H1 (cell line): ENCODE results near the gene TLE1. TPM values are rescaled to one million over a fixed set of nuclear protein-coding genes. Genes with fewer than 3 reads are reported as not detected.

Experiments used
- CTCF ChIA-PET: fragments of 300-600 bp; sonication (Branson Sonifier 250); formaldehyde crosslinking; loops from one replicate; lab custom pipeline; 2021; ENCODE audit not compliant: partially characterized antibody; lab: Charles Lee
- POLR2A ChIA-PET: fragments of 300-600 bp; sonication (Branson Sonifier 250); formaldehyde crosslinking; loops from one replicate; lab custom pipeline; 2021; ENCODE audit warnings: inconsistent platforms; ENCODE audit not compliant: partially characterized antibody; lab: Charles Lee
- DNase-seq, 2 experiments: peaks; one replicate each; pipeline versions ENCODE4 v3.0.0 to v3.0.0-alpha.2; 2010 to 2022; ENCODE audit warnings: low spot score in 2 of 2, low read depth in 1 of 2, mixed read lengths in 1 of 2
- FAIRE-seq: peaks from 2 replicates; lab custom pipeline; 2011; peaks lifted over from hg19 to GRCh38; lab: Jason Lieb, UNC
- H2AFZ ChIP-seq: 2 replicates; pipeline ENCODE4 v1.8.1; 2012; ENCODE audit warnings: low read length, inconsistent platforms
- H2AK5ac ChIP-seq: 2 replicates; pipeline ENCODE4 v1.6.1; 2013; ENCODE audit warnings: low read depth, low read length
- H2BK120ac ChIP-seq: replicated peaks from 2 replicates; pipeline ENCODE3; 2013; ENCODE audit warnings: low read depth, low read length, inconsistent platforms
- H2BK12ac ChIP-seq: 2 replicates; pipeline ENCODE4 v1.6.1; 2013; ENCODE audit warnings: low read depth, low read length
- H2BK15ac ChIP-seq: 2 replicates; pipeline ENCODE4 v1.6.1; 2013; ENCODE audit warnings: low read length
- H2BK20ac ChIP-seq: 2 replicates; pipeline ENCODE4 v1.6.1; 2013; ENCODE audit warnings: low read length
- H2BK5ac ChIP-seq: 2 replicates; pipeline ENCODE4 v1.6.1; 2013; ENCODE audit warnings: low read depth, low read length
- H3K14ac ChIP-seq: 2 replicates; pipeline ENCODE4 v1.6.1; 2013; ENCODE audit warnings: inconsistent platforms; ENCODE audit not compliant: insufficient read length
- H3K18ac ChIP-seq: 2 replicates; pipeline ENCODE4 v1.6.1; 2013; ENCODE audit warnings: low read length; ENCODE audit errors: extremely low read depth
- H3K23ac ChIP-seq: 2 replicates; pipeline ENCODE4 v1.6.1; 2013; ENCODE audit warnings: inconsistent platforms; ENCODE audit not compliant: insufficient read length
- H3K23me2 ChIP-seq: 2 replicates; pipeline ENCODE4 v1.6.1; 2013; ENCODE audit warnings: low read depth, low read length
- H3K27ac ChIP-seq: 2 replicates; pipeline ENCODE4 v1.6.1; 2011; ENCODE audit warnings: low read depth, low read length, inconsistent platforms
- H3K27me3 ChIP-seq, 4 experiments: replicated peaks in 1 of 4; 1 replicate in 1 of 4; 2 replicates in 3 of 4; pipeline versions ENCODE4 v1.6.1 to v1.8.1; 2011 to 2013; ENCODE audit warnings: low read length in 3 of 4, mild to moderate bottlenecking in 3 of 4, inconsistent platforms in 2 of 4, mixed read lengths in 2 of 4, moderate library complexity in 1 of 4; ENCODE audit not compliant: control insufficient read depth in 3 of 4, insufficient read depth in 3 of 4; ENCODE audit errors: extremely low read depth in 1 of 4
- H3K36me3 ChIP-seq, 4 experiments: 2 replicates each; pipeline versions ENCODE4 v1.6.1 to v1.8.1; 2011 to 2013; ENCODE audit warnings: mild to moderate bottlenecking in 4 of 4, low read length in 3 of 4, moderate library complexity in 2 of 4, control low read depth in 1 of 4, inconsistent platforms in 1 of 4; ENCODE audit not compliant: insufficient read depth in 4 of 4, control insufficient read depth in 2 of 4
- H3K4ac ChIP-seq: replicated peaks from 2 replicates; pipeline ENCODE3; 2013; ENCODE audit warnings: low read length, low read depth, mixed read lengths, inconsistent platforms; ENCODE audit not compliant: insufficient read length
- H3K4me1 ChIP-seq, 4 experiments: replicated peaks in 1 of 4; 1 replicate in 1 of 4; 2 replicates in 3 of 4; pipeline versions ENCODE4 v1.6.1 to v1.8.1; 2011 to 2013; ENCODE audit warnings: low read length in 3 of 4, inconsistent platforms in 2 of 4, mixed read lengths in 1 of 4; ENCODE audit not compliant: insufficient read depth in 4 of 4, control insufficient read depth in 3 of 4
- H3K4me2 ChIP-seq, 2 experiments: 2 replicates each; pipeline versions ENCODE4 v1.6.1 to v1.8.1; 2011 to 2013; ENCODE audit warnings: low read depth in 2 of 2, low read length in 2 of 2, control low read depth in 1 of 2, inconsistent platforms in 1 of 2, mild to moderate bottlenecking in 1 of 2; ENCODE audit not compliant: insufficient read depth in 1 of 2
- H3K4me3 ChIP-seq, 4 experiments: fragments of 200-600, 300-600 bp in 1 of 4; sonication (generic), shearing (Covaris generic), sonication (Bioruptor Twin) in 1 of 4; 2 replicates each; pipeline versions ENCODE4 v1.5.1 to v1.8.1; 2011 to 2016; ENCODE audit warnings: low read length in 4 of 4, low read depth in 3 of 4, control low read depth in 2 of 4, inconsistent platforms in 2 of 4, mild to moderate bottlenecking in 2 of 4, mixed read lengths in 1 of 4, moderate library complexity in 1 of 4; ENCODE audit not compliant: insufficient read depth in 2 of 4; ENCODE audit errors: extremely low read depth in 1 of 4
- H3K56ac ChIP-seq: replicated peaks from 2 replicates; pipeline ENCODE3; 2013; ENCODE audit warnings: low read depth, mild to moderate bottlenecking, mixed read lengths, low read length, inconsistent platforms; ENCODE audit not compliant: insufficient read length
- H3K79me1 ChIP-seq: 2 replicates; pipeline ENCODE4 v1.6.1; 2013; ENCODE audit warnings: low read depth, low read length, control low read depth
- H3K79me2 ChIP-seq, 2 experiments: 2 replicates each; pipeline versions ENCODE4 v1.6.1 to v1.8.1; 2012 to 2013; ENCODE audit warnings: low read length in 2 of 2, mild to moderate bottlenecking in 2 of 2, inconsistent platforms in 1 of 2; ENCODE audit not compliant: insufficient read depth in 2 of 2, control insufficient read depth in 1 of 2
- H3K9ac ChIP-seq, 4 experiments: replicated peaks in 1 of 4; 1 replicate in 1 of 4; 2 replicates in 3 of 4; pipeline versions ENCODE4 v1.6.1 to v1.8.1; 2011 to 2013; ENCODE audit warnings: low read depth in 3 of 4, low read length in 3 of 4, control low read depth in 2 of 4, mild to moderate bottlenecking in 2 of 4, moderate library complexity in 2 of 4, inconsistent platforms in 1 of 4; ENCODE audit errors: extremely low read depth in 1 of 4
- H3K9me3 ChIP-seq, 2 experiments: 2 replicates each; pipeline versions ENCODE4 v1.6.1 to v1.8.1; 2012 to 2013; ENCODE audit warnings: mild to moderate bottlenecking in 2 of 2, moderate library complexity in 2 of 2, control low read depth in 1 of 2, inconsistent platforms in 1 of 2, low read depth in 1 of 2, low read length in 1 of 2, mixed read lengths in 1 of 2; ENCODE audit not compliant: insufficient read depth in 2 of 2
- H4K20me1 ChIP-seq, 2 experiments: replicated peaks in 1 of 2; 2 replicates each; pipeline versions ENCODE3 to v1.8.1; 2011 to 2013; ENCODE audit warnings: inconsistent platforms in 2 of 2, low read length in 2 of 2, mild to moderate bottlenecking in 1 of 2; ENCODE audit not compliant: insufficient read depth in 2 of 2, control insufficient read depth in 1 of 2
- H4K5ac ChIP-seq: 2 replicates; pipeline ENCODE4 v1.6.1; 2013; ENCODE audit warnings: low read length, low read depth, mixed read lengths, inconsistent platforms; ENCODE audit not compliant: insufficient read length
- H4K8ac ChIP-seq: 2 replicates; pipeline ENCODE4 v1.8.0; 2013; ENCODE audit warnings: mild to moderate bottlenecking, moderate library complexity, low read length, inconsistent platforms; ENCODE audit not compliant: insufficient read depth; ENCODE audit errors: extremely low read depth
- H4K91ac ChIP-seq: replicated peaks from 2 replicates; pipeline ENCODE3; 2013; ENCODE audit warnings: low read length, mixed read lengths, inconsistent platforms; ENCODE audit not compliant: insufficient read length
- BACH1 ChIP-seq: IDR thresholded peaks from 2 replicates; pipeline ENCODE4 v1.6.1; 2012; ENCODE audit warnings: low read length, improper control_type of control experiment
- EGR1 ChIP-seq: IDR thresholded peaks from 2 replicates; pipeline ENCODE4 v1.6.1; 2011; ENCODE audit warnings: low read depth, low read length, borderline replicate concordance
- EZH2 ChIP-seq: fragments of 200-600 bp; sonication (generic); IDR thresholded peaks from 2 replicates; pipeline ENCODE4 v1.7.1; 2012; ENCODE audit warnings: low read depth, mild to moderate bottlenecking, moderate library complexity, low read length, inconsistent platforms; ENCODE audit not compliant: severe bottlenecking
- GABPA ChIP-seq: IDR thresholded peaks from 2 replicates; pipeline ENCODE4 v1.6.1; 2011; ENCODE audit warnings: mild to moderate bottlenecking, low read length, moderate library complexity, borderline replicate concordance; ENCODE audit not compliant: insufficient read depth
- MAFK ChIP-seq: IDR thresholded peaks from 2 replicates; pipeline ENCODE4 v1.6.1; 2012; ENCODE audit warnings: low read depth, mild to moderate bottlenecking, improper control_type of control experiment, low read length
- NRF1 ChIP-seq: IDR thresholded peaks from 2 replicates; pipeline ENCODE4 v1.6.1; 2011; ENCODE audit warnings: mild to moderate bottlenecking, low read depth, low read length, improper control_type of control experiment
- RNF2 ChIP-seq: fragments of 200-900, 300-1000 bp; sonication (generic); IDR thresholded peaks from 2 replicates; pipeline ENCODE4 v1.7.1; 2016; ENCODE audit warnings: borderline replicate concordance, low read depth, mild to moderate bottlenecking, antibody characterized with exemption, low read length; ENCODE audit not compliant: poor library complexity, severe bottlenecking; ENCODE audit errors: missing control alignments
- SRF ChIP-seq: IDR thresholded peaks from 2 replicates; pipeline ENCODE4 v1.6.1; 2011; ENCODE audit warnings: mild to moderate bottlenecking, low read depth, low read length, moderate library complexity
- TAF7 ChIP-seq: optimal IDR thresholded peaks from 2 replicates; pipeline ENCODE3; 2011; ENCODE audit warnings: low read depth, mild to moderate bottlenecking, inconsistent platforms, low read length, moderate library complexity, borderline replicate concordance
- TCF12 ChIP-seq: IDR thresholded peaks from 2 replicates; pipeline ENCODE4 v1.6.1; 2011; ENCODE audit warnings: low read depth, mild to moderate bottlenecking, low read length
- WGBS, 2 experiments: shearing (Covaris generic) in 1 of 2; methylation state at CpG; one replicate each; pipeline versions ENCODE4 v1.1.6 to v1.1.7; 2013 to 2015; ENCODE audit warnings: low lambda C conversion rate in 2 of 2, mixed read lengths in 2 of 2, inconsistent platforms in 1 of 2, low coverage in 1 of 2, missing lambda C conversion rate in 1 of 2; ENCODE audit not compliant: insufficient replicate concordance in 2 of 2, insufficient coverage in 1 of 2, insufficient read length in 1 of 2; ENCODE audit errors: extremely low coverage in 1 of 2, missing lambda C conversion rate in 1 of 2; 5-methylcytosine and 5-hydroxymethylcytosine counted together
- polyA plus RNA-seq, 7 experiments: library from polyadenylated mRNA; depleted of rRNA in 3 of 7; stranded (reverse) in 5 of 7; unstranded in 2 of 7; fragments of >200 nt in 5 of 7; fragments of 200-250 nt in 2 of 7; gene quantifications; 1 replicate in 5 of 7; 2 replicates in 1 of 7; 4 replicates in 1 of 7; pipeline versions ENCODE4 v1.2.1 to v1.2.3, GENCODE V29; 2011 to 2013; ENCODE audit warnings: missing spikeins in 2 of 7, mixed read lengths in 2 of 7
- total RNA-seq: library from RNA; stranded (reverse); fragmentation: NEBNext Ultra II Directional; extraction: Animal tissue kit (Norgen Biotek cat#: 25700); gene quantifications from 2 replicates; pipeline ENCODE4 v1.2.1, GENCODE V29; 2021

TLE1 gene
- total and polyA plus RNA-seq, 2 of the 8 experiments (the other 6 are each of a cell fraction or from before 2014, with no cell fraction given), result 81.8 to 91.6 TPM

DNA sequence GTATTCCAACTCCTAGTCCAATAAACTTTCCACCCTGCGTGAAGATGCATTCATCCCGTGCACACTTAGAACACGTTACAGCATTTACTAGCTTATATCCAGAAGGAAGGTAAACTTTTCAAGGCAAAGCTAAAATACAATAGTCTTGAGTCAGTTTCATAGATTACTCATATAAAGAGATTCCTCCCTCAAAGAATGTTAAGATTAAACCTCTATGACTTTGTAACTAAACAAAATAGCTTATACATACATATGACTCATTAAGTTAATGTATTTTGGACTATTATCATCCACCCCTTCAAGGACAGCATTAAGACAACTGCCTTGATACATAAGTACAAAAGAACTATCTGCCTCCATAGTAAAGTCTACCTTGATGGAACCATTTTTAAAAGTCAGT, 36.1 kb downstream of the TLE1 start:
- no peak overlapping the region for H2BK120ac ChIP-seq
- no peak overlapping the region for H3K9ac ChIP-seq
- no peak overlapping the region for H4K5ac ChIP-seq
- no peak overlapping the region for H3K23ac ChIP-seq
- peaks cover 7% of the 10 kb centered on the region; the same call in 1 of the 2 replicates for H3K79me1 ChIP-seq
- peaks cover 7 to 13% (median 11%) of the 10 kb centered on the region in 4 experiments; a peak in 7 of 8 replicates for H3K36me3 ChIP-seq
- POLR2A ChIA-PET, result interaction anchor here (1.9 kb wide), 1 partner anchor 22 kb away, joined by 5 read pairs; no protein-coding TSS in a partner anchor
- no peak overlapping the region for H2AFZ ChIP-seq
- H3K4me3 ChIP-seq, result no peak overlapping the region
- H3K27me3 ChIP-seq, result no peaks in the 10 kb centered on the region
- H3K56ac ChIP-seq, result no peak overlapping the region
- H3K27ac ChIP-seq, result no peak overlapping the region
- peaks cover 2% of the 10 kb centered on the region; the same call in 1 of the 2 replicates for H3K23me2 ChIP-seq
- H4K20me1 ChIP-seq, result peaks cover 8 to 22% of the 10 kb centered on the region in 2 experiments
- H2BK5ac ChIP-seq, result no peak overlapping the region
- no peaks in the 10 kb centered on the region for H3K9me3 ChIP-seq
- H3K4me1 ChIP-seq, result peaks cover 4 to 13% (median 6%) of the 10 kb centered on the region in 4 experiments; a peak in 6 of 7 replicates
- H4K91ac ChIP-seq, result no peak overlapping the region
- TF ChIP-seq TCF12, result no peak
- TF ChIP-seq GABPA, result no peak
- no peak for TF ChIP-seq EZH2
- TF ChIP-seq TAF7, result no peak
- TF ChIP-seq RNF2, result no peak
- TF ChIP-seq SRF, result no peak
- TF ChIP-seq BACH1, result no peak
- TF ChIP-seq MAFK, result no peak
- TF ChIP-seq NRF1, result no peak
- TF ChIP-seq EGR1, result no peak
- TF ChIP-seq, all 59 proteins: peak for 0
- Histone ChIP-seq H2BK15ac (no peak overlapping the region), H2BK20ac (no peak overlapping the region), H3K79me2 (peaks cover 6 to 97% of the 10 kb centered on the region in 2 experiments; a peak in 3 of 4 replicates), H3K18ac (no peak overlapping the region), H4K8ac (no peak overlapping the region), H3K4me2 (no peak overlapping the region), H3K4ac (no peak overlapping the region), H2AK5ac (no peak overlapping the region), H2BK12ac (no peak overlapping the region), H3K14ac (no peak overlapping the region)
- 95% methylated on average over 3 of the region's 3 CpGs; no CpG with 5 or more reads in 1 of the 2 experiments for WGBS, 2 experiments
- CTCF ChIA-PET, result interaction anchor here (2.5 kb wide), 1 partner anchor 19 kb away, joined by 11 read pairs; no protein-coding TSS in a partner anchor
- DNase-seq, result no peak
- FAIRE-seq, result no peak
